ENCODE measurements around the gene FRMD4A. TPM values are rescaled to one million over a fixed set of nuclear protein-coding genes. Genes with fewer than 3 reads are reported as not detected.

FRMD4A gene
- total RNA-seq, 1 experiment from 2014 or later = 19.6 TPM

DNA sequence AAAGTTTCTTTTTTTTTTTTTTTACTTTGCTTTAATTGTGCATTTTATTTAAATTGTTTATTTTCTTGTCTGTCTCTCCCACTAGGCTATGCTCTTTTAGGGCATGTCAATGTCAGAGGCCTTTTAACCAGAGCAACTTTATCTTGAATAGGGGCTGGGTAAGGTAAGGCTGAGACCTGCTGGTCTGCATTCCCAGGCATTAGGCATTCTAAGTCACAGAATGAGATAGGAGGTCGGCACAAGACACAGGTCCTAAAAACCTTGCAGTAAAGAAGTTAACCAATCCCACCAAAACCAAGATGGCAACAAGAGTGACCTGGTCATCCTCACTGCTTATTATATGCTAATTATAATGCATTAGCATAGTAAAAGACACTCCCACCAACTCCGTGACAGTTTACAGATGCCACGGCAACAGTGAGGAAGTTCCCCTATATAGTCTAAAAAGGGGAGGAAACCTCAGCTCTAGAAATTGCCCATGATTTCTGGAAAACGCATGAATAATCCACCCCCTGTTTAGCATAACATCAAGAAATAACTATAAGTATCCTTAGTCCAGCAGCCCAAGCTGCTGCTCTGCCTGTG, 47.0 kb upstream of the FRMD4A start:
- H3K4me2 ChIP-seq (ENCODE audit: insufficient read depth, insufficient read length, low read length) = no peak overlapping the region
- H4K91ac ChIP-seq (ENCODE audit: insufficient read length, low read depth, low read length) = no peak overlapping the region
- Mint-ChIP-seq H3K4me1 (peaks cover 32 to 37% of the 10 kb centered on the region in 2 experiments), H3K4me3 (no peak overlapping the region), H3K27ac (no peak overlapping the region; a peak in 1 of 7 replicates), H3K9me3 (peaks cover 0 to 3% of the 10 kb centered on the region in 2 experiments; a peak in 2 of 5 replicates), H3K36me3 (ENCODE audit: insufficient read depth in 1 of 3, low read depth in 3 of 3) (no peaks in the 10 kb centered on the region; a peak in 1 of 7 replicates), H3K27me3 (ENCODE audit: low read depth) (peaks cover 1% of the 10 kb centered on the region; the same call in 1 of the 2 replicates)
- H3K27me3 ChIP-seq (ENCODE audit: insufficient read depth, low read length) = no peaks in the 10 kb centered on the region
- no peak overlapping the region for H4K5ac ChIP-seq (ENCODE audit: insufficient read length, low read depth, low read length)
- H3T11ph ChIP-seq (ENCODE audit: low read length) = no peak overlapping the region
- H3K4ac ChIP-seq (ENCODE audit: low read depth, low read length) = no peak overlapping the region
- H3K9ac ChIP-seq (ENCODE audit: extremely low read depth, insufficient read length, low read length) = no peak overlapping the region
- WGBS (ENCODE audit: extremely low coverage, insufficient read length, low lambda C conversion rate) = no CpG with 5 or more reads among the region's 4 CpGs
- H3K23ac ChIP-seq (ENCODE audit: insufficient read length, low read depth, low read length) = no peak overlapping the region
- H2BK5ac ChIP-seq (ENCODE audit: insufficient read length, low read length) = no peak overlapping the region
- no peak overlapping the region for H2BK120ac ChIP-seq (ENCODE audit: low read depth, low read length, poor library complexity, severe bottlenecking)
- H3K4me1 ChIP-seq (ENCODE audit: insufficient read depth, low read length) = 0 out of 2 replicates have a peak, but pooled peaks cover 3% of the 10 kb centered on the region
- no peaks in the 10 kb centered on the region for H4K20me1 ChIP-seq (ENCODE audit: control insufficient read depth, insufficient read depth, insufficient read length)
- no peak overlapping the region for H2BK15ac ChIP-seq (ENCODE audit: low read depth, low read length)
- H3K14ac ChIP-seq (ENCODE audit: insufficient read depth, low read length) = no peak overlapping the region
- no peak overlapping the region for H2BK20ac ChIP-seq (ENCODE audit: low read depth, low read length, poor library complexity, severe bottlenecking)
- no peak overlapping the region for H3K56ac ChIP-seq (ENCODE audit: insufficient read length, low read depth, low read length)
- no peak overlapping the region for H2BK12ac ChIP-seq (ENCODE audit: insufficient read length, low read depth, low read length)
- no peak overlapping the region for H2AFZ ChIP-seq (ENCODE audit: low read length)
- H2AK5ac ChIP-seq (ENCODE audit: insufficient read length, low read length) = no peak overlapping the region
- H3K18ac ChIP-seq (ENCODE audit: insufficient read length, low read depth, low read length) = no peak overlapping the region
- no peak for DNase-seq
- no peak overlapping the region for H3K27ac ChIP-seq (ENCODE audit: insufficient read length, low read depth, low read length)
- no peak overlapping the region for H4K8ac ChIP-seq (replicated peaks; ENCODE audit: insufficient read length, low read depth, low read length)
- H3K79me1 ChIP-seq (ENCODE audit: insufficient read depth, low read depth, low read length, poor library complexity, severe bottlenecking) = no peaks in the 10 kb centered on the region
- no peaks in the 10 kb centered on the region for H3K79me2 ChIP-seq (ENCODE audit: insufficient read depth, low read length)
- TF ChIP-seq, protein P1, sequence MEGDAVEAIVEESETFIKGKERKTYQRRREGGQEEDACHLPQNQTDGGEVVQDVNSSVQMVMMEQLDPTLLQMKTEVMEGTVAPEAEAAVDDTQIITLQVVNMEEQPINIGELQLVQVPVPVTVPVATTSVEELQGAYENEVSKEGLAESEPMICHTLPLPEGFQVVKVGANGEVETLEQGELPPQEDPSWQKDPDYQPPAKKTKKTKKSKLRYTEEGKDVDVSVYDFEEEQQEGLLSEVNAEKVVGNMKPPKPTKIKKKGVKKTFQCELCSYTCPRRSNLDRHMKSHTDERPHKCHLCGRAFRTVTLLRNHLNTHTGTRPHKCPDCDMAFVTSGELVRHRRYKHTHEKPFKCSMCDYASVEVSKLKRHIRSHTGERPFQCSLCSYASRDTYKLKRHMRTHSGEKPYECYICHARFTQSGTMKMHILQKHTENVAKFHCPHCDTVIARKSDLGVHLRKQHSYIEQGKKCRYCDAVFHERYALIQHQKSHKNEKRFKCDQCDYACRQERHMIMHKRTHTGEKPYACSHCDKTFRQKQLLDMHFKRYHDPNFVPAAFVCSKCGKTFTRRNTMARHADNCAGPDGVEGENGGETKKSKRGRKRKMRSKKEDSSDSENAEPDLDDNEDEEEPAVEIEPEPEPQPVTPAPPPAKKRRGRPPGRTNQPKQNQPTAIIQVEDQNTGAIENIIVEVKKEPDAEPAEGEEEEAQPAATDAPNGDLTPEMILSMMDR (conservative IDR thresholded peaks at IDR 0.05) = no peak
- no peaks in the 10 kb centered on the region for H3K9me3 ChIP-seq (ENCODE audit: control insufficient read depth, low read depth, low read length)
- no peaks in the 10 kb centered on the region for H3K23me2 ChIP-seq (ENCODE audit: insufficient read length, low read depth, low read length, poor library complexity, severe bottlenecking)

Measured in H9 (cell line).